Activated naive CD4-positive, alpha-beta T cell treated with anti-CD3 and anti-CD28 coated beads, Interleukin-2, amount 50 U/mL, for 16 hours (primary cell): ENCODE data around the gene KCNK10.

Experiments used
- DNase-seq: peaks from one replicate; pipeline ENCODE4 v3.0.0-alpha.2; 2020

The KCNK10 gene

GRCh38 chr14:88168498-88169165 is 154.4 kb downstream of the KCNK10 start:
- DNase-seq = peak; percentile 47

- DNase-seq = no peak
These were observed 155.0 kb downstream of the KCNK10 start for GRCh38 chr14:88168025-88168424.

- no peak for DNase-seq
These were observed 156.5 kb downstream of the KCNK10 start for GRCh38 chr14:88166616-88167015.

- no peak for DNase-seq
These were observed 158.0 kb downstream of the KCNK10 start for GRCh38 chr14:88164906-88165534.

- DNase-seq = no peak
These were observed 159.3 kb downstream of the KCNK10 start for GRCh38 chr14:88163731-88164255.

- no peak for DNase-seq
These were observed 166.9 kb downstream of the KCNK10 start for GRCh38 chr14:88156127-88156526.

- no peak for DNase-seq
These were observed 168.1 kb downstream of the KCNK10 start for GRCh38 chr14:88154926-88155325.

- no peak for DNase-seq
These were observed 168.7 kb downstream of the KCNK10 start for GRCh38 chr14:88154321-88154720.

GRCh38 chr14:88146881-88147649 is 176.0 kb downstream of the KCNK10 start:
- DNase-seq = no peak

- DNase-seq = no peak
These were observed 179.3 kb downstream of the KCNK10 start for GRCh38 chr14:88143810-88144209.

- no peak for DNase-seq
These were observed 180.1 kb downstream of the KCNK10 start for GRCh38 chr14:88142997-88143396.

- DNase-seq = no peak
These were observed 182.2 kb downstream of the KCNK10 start for GRCh38 chr14:88140874-88141273.

GRCh38 chr14:88137327-88137726 is 185.7 kb downstream of the KCNK10 start:
- no peak for DNase-seq
